ENCODE data around the gene MINK1. TPM values are rescaled to one million over a fixed set of nuclear protein-coding genes. Genes with fewer than 3 reads are reported as not detected.
A peak's percentile ranks its signal among the peaks of the same experiment; 100 is the strongest.

MINK1 gene
- total and polyA plus RNA-seq, 2 of the 13 experiments (the other 11 are each of a cell fraction or from before 2014, with no cell fraction given): 17.2 to 63.9 TPM

DNA sequence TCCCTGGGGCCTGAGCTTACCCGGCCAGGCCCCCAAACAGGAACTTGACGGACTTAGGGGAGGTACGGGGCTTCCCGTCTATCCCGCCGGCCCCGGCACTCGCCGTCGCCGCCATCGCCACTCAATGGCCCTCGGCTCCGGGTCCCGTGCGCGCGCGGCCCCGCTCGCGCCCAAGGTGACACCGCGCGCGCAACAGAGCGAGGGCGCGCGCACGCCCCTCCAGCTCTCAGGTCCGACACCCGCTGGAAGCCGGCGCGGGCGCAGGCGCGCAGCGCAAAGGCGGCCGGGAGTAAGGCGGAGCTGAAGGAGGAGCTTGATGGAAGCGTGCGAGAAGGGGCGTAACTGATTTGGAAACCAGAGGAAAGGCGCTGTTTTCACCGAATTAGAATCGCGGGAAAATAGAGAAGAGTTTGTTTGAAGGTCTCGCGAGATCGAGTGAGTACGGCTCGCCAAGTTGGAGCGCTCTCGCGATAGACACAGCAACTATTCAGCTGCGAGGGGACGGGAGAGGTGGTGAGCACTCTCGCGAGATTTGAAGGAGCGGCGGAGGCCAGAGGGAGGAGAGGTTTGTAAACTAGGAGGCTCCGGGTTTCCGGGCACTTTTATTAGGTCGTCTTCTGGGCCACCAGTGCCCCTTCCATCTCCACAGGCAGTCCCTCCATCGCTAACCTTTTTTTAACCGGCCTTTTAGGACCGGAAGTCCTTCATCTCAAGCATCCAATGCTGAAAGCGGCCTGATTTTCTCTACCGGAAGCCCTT, 106.8 kb downstream of the MINK1 start, which contains the start of the genes RNF167 and SLC25A11 (continued):
- TF ChIP-seq, protein P1, sequence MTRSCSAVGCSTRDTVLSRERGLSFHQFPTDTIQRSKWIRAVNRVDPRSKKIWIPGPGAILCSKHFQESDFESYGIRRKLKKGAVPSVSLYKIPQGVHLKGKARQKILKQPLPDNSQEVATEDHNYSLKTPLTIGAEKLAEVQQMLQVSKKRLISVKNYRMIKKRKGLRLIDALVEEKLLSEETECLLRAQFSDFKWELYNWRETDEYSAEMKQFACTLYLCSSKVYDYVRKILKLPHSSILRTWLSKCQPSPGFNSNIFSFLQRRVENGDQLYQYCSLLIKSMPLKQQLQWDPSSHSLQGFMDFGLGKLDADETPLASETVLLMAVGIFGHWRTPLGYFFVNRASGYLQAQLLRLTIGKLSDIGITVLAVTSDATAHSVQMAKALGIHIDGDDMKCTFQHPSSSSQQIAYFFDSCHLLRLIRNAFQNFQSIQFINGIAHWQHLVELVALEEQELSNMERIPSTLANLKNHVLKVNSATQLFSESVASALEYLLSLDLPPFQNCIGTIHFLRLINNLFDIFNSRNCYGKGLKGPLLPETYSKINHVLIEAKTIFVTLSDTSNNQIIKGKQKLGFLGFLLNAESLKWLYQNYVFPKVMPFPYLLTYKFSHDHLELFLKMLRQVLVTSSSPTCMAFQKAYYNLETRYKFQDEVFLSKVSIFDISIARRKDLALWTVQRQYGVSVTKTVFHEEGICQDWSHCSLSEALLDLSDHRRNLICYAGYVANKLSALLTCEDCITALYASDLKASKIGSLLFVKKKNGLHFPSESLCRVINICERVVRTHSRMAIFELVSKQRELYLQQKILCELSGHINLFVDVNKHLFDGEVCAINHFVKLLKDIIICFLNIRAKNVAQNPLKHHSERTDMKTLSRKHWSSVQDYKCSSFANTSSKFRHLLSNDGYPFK (CRISPR knock-in tag; IDR thresholded peaks at IDR 0.05; ENCODE audit: borderline replicate concordance): no peak; the same call in 1 of the 2 replicates
- TF ChIP-seq, protein P2, sequence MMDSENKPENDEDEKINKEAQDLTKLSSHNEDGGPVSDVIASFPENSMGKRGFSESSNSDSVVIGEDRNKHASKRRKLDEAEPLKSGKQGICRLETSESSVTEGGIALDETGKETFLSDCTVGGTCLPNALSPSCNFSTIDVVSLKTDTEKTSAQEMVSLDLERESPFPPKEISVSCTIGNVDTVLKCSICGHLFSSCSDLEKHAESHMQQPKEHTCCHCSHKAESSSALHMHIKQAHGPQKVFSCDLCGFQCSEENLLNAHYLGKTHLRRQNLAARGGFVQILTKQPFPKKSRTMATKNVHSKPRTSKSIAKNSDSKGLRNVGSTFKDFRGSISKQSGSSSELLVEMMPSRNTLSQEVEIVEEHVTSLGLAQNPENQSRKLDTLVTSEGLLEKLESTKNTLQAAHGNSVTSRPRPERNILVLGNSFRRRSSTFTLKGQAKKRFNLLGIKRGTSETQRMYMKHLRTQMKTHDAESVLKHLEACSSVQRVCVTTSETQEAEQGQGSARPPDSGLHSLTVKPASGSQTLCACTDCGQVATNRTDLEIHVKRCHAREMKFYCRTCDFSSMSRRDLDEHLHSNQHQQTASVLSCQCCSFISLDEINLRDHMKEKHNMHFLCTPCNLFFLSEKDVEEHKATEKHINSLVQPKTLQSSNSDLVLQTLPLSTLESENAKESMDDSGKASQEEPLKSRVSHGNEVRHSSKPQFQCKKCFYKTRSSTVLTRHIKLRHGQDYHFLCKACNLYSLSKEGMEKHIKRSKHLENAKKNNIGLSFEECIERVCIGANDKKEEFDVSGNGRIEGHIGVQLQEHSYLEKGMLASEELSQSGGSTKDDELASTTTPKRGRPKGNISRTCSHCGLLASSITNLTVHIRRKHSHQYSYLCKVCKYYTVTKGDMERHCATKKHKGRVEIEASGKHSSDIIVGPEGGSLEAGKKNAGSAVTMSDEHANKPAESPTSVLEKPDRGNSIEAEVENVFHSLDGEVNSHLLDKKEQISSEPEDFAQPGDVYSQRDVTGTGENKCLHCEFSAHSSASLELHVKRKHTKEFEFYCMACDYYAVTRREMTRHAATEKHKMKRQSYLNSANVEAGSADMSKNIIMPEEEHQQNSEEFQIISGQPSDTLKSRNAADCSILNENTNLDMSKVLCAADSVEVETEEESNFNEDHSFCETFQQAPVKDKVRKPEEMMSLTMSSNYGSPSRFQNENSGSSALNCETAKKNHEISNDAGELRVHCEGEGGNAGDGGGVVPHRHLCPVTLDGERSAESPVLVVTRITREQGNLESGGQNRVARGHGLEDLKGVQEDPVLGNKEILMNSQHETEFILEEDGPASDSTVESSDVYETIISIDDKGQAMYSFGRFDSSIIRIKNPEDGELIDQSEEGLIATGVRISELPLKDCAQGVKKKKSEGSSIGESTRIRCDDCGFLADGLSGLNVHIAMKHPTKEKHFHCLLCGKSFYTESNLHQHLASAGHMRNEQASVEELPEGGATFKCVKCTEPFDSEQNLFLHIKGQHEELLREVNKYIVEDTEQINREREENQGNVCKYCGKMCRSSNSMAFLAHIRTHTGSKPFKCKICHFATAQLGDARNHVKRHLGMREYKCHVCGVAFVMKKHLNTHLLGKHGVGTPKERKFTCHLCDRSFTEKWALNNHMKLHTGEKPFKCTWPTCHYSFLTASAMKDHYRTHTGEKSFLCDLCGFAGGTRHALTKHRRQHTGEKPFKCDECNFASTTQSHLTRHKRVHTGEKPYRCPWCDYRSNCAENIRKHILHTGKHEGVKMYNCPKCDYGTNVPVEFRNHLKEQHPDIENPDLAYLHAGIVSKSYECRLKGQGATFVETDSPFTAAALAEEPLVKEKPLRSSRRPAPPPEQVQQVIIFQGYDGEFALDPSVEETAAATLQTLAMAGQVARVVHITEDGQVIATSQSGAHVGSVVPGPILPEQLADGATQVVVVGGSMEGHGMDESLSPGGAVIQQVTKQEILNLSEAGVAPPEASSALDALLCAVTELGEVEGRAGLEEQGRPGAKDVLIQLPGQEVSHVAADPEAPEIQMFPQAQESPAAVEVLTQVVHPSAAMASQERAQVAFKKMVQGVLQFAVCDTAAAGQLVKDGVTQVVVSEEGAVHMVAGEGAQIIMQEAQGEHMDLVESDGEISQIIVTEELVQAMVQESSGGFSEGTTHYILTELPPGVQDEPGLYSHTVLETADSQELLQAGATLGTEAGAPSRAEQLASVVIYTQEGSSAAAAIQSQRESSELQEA (CRISPR knock-in tag; IDR thresholded peaks at IDR 0.05; ENCODE audit: not compliant biosample characterization): peak; percentile 19
- TF ChIP-seq RXRB (CRISPR knock-in tag; IDR thresholded peaks at IDR 0.05; ENCODE audit: borderline replicate concordance): no peak
- no peak for TF ChIP-seq NPAS2 (CRISPR knock-in tag; IDR thresholded peaks at IDR 0.05; ENCODE audit: borderline replicate concordance)
- no peak for TF ChIP-seq TCF7 (IDR thresholded peaks at IDR 0.05; ENCODE audit: low read depth)
- TF ChIP-seq ZNF564 (CRISPR knock-in tag; IDR thresholded peaks at IDR 0.05): peak; percentile 48; the same call in 1 of the 2 replicates
- TF ChIP-seq ZNF839 (CRISPR knock-in tag; IDR thresholded peaks at IDR 0.05; ENCODE audit: borderline replicate concordance): no peak
- no peak for TF ChIP-seq REPIN1 (CRISPR knock-in tag; IDR thresholded peaks at IDR 0.05; ENCODE audit: borderline replicate concordance, low read depth)
- TF ChIP-seq, protein P3, sequence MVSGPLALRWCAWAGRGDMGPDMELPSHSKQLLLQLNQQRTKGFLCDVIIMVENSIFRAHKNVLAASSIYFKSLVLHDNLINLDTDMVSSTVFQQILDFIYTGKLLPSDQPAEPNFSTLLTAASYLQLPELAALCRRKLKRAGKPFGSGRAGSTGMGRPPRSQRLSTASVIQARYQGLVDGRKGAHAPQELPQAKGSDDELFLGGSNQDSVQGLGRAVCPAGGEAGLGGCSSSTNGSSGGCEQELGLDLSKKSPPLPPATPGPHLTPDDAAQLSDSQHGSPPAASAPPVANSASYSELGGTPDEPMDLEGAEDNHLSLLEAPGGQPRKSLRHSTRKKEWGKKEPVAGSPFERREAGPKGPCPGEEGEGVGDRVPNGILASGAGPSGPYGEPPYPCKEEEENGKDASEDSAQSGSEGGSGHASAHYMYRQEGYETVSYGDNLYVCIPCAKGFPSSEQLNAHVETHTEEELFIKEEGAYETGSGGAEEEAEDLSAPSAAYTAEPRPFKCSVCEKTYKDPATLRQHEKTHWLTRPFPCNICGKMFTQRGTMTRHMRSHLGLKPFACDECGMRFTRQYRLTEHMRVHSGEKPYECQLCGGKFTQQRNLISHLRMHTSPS (CRISPR knock-in tag; IDR thresholded peaks at IDR 0.05; ENCODE audit: low read depth): no peak
- no peak for TF ChIP-seq RELA (CRISPR knock-in tag; IDR thresholded peaks at IDR 0.05)
- TF ChIP-seq SRSF1 (optimal IDR thresholded peaks at IDR 0.05; ENCODE audit: low read depth, low read length): no peak
- peak; percentile 46 for TF ChIP-seq XRCC5 (optimal IDR thresholded peaks at IDR 0.05; ENCODE audit: low read length)
- no peak for TF ChIP-seq PCBP2 (optimal IDR thresholded peaks at IDR 0.05; ENCODE audit: low read depth, low read length, poor library complexity, severe bottlenecking)
- TF ChIP-seq, protein P4, sequence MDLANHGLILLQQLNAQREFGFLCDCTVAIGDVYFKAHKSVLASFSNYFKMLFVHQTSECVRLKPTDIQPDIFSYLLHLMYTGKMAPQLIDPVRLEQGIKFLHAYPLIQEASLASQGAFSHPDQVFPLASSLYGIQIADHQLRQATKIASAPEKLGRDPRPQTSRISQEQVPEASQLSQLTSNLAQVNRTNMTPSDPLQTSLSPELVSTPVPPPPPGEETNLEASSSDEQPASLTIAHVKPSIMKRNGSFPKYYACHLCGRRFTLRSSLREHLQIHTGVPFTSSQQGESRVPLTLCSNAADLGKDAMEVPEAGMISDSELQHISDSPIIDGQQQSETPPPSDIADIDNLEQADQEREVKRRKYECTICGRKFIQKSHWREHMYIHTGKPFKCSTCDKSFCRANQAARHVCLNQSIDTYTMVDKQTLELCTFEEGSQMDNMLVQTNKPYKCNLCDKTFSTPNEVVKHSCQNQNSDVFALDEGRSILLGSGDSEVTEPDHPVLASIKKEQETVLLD (CRISPR knock-in tag; IDR thresholded peaks at IDR 0.05; ENCODE audit: low read depth): peak; percentile 92
